ENCODE data around the gene THAP3.

DNA sequence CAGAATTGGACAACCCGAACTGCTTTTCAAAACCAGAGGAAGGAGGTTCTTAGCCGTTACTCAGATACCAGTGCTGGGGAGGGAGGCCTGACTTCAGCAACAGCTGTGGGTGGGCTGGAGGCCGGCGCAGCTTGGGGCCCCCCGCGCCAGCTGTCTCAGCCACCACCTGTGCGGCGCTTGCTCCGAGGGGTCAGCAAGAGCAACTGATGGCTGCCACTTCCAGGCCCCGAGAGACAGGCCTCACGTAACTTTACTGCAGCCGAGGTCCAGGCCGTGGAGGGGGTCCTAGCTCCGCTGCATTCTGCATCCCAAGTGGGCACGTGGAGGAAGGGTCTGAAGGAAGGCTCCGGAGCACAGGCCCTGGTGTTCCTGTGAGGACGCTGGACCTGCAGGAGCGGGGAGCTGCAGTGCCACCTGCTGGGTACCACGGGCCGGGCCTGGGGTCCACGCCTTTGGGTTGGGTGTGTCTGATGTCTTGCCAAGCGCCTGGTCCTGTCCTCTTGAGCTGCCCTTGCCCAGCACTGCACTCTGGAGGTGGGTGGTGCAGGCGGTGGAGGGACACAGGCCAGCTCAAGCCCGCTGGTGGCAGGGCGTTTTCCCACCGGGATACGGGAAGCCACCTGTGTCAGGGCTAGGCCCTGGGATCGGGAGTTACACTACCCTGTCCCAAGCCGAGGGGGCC is 9.8 kb downstream of the THAP3 start:
- TF ChIP-seq, protein P1, sequence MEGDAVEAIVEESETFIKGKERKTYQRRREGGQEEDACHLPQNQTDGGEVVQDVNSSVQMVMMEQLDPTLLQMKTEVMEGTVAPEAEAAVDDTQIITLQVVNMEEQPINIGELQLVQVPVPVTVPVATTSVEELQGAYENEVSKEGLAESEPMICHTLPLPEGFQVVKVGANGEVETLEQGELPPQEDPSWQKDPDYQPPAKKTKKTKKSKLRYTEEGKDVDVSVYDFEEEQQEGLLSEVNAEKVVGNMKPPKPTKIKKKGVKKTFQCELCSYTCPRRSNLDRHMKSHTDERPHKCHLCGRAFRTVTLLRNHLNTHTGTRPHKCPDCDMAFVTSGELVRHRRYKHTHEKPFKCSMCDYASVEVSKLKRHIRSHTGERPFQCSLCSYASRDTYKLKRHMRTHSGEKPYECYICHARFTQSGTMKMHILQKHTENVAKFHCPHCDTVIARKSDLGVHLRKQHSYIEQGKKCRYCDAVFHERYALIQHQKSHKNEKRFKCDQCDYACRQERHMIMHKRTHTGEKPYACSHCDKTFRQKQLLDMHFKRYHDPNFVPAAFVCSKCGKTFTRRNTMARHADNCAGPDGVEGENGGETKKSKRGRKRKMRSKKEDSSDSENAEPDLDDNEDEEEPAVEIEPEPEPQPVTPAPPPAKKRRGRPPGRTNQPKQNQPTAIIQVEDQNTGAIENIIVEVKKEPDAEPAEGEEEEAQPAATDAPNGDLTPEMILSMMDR (IDR thresholded peaks at IDR 0.05), result peak in 2 of 3 donors; percentile 47 to 48
- no peak for TF ChIP-seq POLR2A (IDR thresholded peaks at IDR 0.05)
- TF ChIP-seq POLR2AphosphoS5 (IDR thresholded peaks at IDR 0.05), result no peak
